Gastroesophageal sphincter (tissue), 3 donors: Measurements from ENCODE around the gene RTCA.

Experiments used
- POLR2A ChIP-seq, 2 donors: fragments of 450-650 bp; IDR thresholded peaks; one replicate each; pipeline ENCODE4 v1.6.1; 2017; ENCODE audit warnings: antibody characterized with exemption in 2 of 2, mild to moderate bottlenecking in 2 of 2, moderate library complexity in 1 of 2
- POLR2AphosphoS5 ChIP-seq: sonication (generic); formaldehyde crosslinking; IDR thresholded peaks from one replicate; pipeline ENCODE4 v1.6.1; 2017; ENCODE audit warnings: antibody characterized with exemption
- TF ChIP-seq, protein P1 (sequence below), 4 experiments: fragments of 200-600 bp in 2 of 4; fragments of 450-650 bp in 2 of 4; sonication (generic) in 1 of 4; IDR thresholded peaks; one replicate each; pipeline ENCODE4 v1.5.1; 2017 to 2019; ENCODE audit warnings: antibody characterized with exemption in 4 of 4, mild to moderate bottlenecking in 2 of 4, moderate library complexity in 2 of 4

DNA sequence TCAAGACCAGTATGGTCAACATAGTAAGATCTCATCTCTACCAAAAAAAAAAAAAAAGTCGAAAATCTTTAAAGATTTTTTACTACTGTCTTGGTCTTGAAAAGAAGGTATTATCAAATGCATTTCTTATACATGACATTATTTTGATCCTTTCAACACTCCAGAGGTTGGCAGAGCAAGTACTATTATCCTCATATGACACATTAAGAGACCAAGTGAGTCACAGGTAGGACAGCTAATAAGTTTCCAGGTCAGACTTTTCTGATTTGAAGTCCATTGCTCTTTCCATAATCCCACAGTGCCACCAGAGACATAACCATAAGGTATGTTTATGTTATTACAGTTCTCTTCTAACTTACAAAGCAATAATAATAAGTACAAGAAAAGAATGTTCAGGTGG is 31.6 kb upstream of the RTCA start:
- TF ChIP-seq, protein P1, sequence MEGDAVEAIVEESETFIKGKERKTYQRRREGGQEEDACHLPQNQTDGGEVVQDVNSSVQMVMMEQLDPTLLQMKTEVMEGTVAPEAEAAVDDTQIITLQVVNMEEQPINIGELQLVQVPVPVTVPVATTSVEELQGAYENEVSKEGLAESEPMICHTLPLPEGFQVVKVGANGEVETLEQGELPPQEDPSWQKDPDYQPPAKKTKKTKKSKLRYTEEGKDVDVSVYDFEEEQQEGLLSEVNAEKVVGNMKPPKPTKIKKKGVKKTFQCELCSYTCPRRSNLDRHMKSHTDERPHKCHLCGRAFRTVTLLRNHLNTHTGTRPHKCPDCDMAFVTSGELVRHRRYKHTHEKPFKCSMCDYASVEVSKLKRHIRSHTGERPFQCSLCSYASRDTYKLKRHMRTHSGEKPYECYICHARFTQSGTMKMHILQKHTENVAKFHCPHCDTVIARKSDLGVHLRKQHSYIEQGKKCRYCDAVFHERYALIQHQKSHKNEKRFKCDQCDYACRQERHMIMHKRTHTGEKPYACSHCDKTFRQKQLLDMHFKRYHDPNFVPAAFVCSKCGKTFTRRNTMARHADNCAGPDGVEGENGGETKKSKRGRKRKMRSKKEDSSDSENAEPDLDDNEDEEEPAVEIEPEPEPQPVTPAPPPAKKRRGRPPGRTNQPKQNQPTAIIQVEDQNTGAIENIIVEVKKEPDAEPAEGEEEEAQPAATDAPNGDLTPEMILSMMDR (IDR thresholded peaks at IDR 0.05): no peak
- TF ChIP-seq POLR2A (IDR thresholded peaks at IDR 0.05) (no peak), POLR2AphosphoS5 (no peak)
